HG02885 (cell line): ENCODE measurements around the gene EPN1.

ENCODE experiments used
- ATAC-seq: cut with Tn5 transposase; IDR thresholded peaks from one replicate; pipeline ENCODE4 v1.9.1; 2021; ENCODE audit warnings: mild to moderate bottlenecking; ENCODE audit not compliant: unreplicated experiment, poor library complexity

The EPN1 gene

DNA sequence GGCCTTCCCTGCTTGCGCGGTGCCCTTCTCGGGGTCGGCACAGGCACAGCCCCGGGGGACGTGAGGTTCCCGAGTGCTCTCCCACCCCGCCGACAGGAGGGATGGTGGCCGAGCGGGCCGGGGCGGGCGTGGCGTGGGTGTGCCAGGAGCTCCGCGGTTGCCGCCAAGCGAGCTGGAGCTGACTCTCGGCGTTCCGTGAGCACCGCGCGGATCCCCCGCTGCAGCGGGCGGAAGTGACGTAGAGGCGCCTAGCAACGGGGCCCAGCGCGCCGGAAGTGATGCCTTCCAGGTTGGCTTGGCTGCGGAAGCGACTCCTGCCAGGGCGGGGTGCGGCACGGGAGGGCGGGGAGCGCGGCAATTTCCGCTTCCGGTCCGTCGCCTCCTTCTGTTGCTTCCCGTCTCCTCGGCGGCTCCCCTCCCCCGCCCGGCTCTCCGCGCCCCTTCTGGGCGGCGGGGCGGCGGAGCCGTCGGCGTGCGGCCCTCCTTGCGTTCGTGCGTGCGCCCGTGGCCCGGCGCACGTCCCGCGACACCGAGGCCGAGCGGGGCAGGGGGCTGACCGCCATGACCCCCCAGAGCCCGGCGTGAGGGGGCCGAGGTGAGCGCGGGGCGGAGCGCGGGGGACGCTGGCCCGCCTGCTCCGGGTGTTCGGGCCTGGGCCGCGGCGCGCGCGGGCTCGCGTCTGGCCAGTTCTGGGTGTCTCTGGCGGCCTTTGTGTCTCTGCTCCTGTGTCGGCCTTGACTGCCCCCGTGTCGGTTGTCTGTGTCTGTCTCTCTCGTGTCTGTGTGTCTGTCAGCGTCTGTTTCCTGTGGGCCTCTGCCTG is at the start of gene EPN1:
EPN1 (plus strand) TSS at position 386 of the 820 bp plus-strand sequence. CDS start 3,402 bp downstream, outside the sequence.
- ATAC-seq, result peak; percentile 72

- ATAC-seq, result no peak
These were observed 48.7 kb upstream of the EPN1 start for GRCh38 chr19:55626350-55626749.

DNA sequence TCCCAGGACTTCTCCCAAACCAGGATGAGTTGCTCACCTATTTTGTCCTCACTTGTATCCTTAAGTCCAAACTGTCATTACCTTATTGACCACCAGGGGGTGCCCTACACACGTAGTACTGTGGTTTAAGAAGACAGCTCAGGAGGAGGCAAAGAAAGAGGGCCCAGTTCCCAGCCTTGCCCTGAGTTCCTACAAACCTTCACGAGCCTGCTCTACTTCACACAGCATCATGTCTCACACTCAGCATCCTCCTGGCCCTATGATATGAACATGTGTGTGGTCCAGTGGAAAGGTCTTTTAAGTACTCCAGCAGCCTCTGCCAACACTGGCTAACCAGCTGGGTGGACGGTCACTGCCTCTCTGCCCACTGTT is 42.6 kb upstream of the EPN1 start:
- ATAC-seq, result peak; percentile 37

DNA sequence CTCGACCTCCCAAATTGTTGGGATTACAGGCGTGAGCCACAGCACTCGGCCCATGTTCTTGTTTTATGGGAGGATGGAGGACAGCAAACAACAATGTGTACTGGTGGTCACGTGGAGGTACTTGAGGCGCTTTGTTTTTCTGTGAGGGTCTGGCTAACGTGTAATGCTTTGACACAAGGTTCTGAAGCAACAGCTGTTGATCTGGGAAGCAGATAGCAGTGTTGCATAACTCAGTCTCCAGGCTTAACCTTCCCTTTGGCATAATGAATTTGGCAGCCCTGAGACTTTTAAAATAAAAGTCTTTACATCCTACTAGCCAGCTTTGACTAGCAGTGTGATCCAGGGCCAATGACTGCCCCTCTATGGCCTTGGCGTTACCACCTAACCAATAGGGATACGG is 41.2 kb upstream of the EPN1 start:
- ATAC-seq, result no peak

GRCh38 chr19:55635334-55635717 is 39.7 kb upstream of the EPN1 start:
- no peak for ATAC-seq

DNA sequence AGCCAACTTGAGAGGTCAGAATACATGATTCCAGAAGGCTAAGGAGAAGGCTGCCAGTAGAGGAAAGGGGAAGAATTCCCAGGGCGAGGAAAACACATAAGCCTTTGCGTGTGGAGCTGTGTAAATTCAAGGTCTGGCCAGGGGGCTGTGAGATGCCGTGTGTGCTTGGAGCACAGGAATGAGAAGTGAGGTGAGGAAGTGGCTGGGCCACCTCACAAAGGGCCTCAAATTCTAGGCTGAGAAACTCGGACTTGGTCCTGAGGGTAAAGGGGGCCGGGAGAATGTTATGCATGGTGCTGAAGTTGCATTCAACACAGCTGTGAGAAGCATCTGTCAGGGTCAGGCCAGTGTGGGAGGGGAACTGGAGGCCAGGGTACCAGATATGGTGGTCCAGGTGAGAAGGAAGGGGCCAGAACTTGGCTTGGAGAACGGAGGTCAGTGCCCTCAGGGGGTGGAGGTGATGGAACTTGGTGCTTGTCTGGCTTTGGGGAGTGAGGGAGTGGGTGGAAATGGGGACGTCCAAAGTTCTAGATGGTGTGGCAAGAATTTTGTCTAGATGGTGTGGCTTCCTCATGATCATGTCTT is 39.1 kb upstream of the EPN1 start:
- no peak for ATAC-seq

DNA sequence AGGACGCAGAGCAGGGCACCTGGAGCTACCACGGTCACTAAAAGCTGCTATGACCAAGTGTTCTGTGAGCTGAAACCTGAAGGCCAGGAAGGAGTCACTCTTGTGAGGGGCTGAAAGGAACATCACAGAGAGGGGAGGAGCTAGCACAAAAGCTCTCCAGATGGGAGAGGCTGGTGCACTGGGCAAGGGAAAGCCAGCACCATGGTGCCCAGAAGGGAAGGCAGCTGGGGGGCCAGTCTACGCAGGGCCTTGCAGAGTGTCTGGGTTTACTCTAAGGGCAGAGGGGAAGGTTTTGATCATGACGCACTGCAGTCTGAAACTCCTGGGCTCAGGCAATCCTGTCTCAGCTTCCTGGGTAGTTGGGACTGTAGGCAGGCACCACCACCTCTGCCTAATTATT is 38.3 kb upstream of the EPN1 start:
- no peak for ATAC-seq

DNA sequence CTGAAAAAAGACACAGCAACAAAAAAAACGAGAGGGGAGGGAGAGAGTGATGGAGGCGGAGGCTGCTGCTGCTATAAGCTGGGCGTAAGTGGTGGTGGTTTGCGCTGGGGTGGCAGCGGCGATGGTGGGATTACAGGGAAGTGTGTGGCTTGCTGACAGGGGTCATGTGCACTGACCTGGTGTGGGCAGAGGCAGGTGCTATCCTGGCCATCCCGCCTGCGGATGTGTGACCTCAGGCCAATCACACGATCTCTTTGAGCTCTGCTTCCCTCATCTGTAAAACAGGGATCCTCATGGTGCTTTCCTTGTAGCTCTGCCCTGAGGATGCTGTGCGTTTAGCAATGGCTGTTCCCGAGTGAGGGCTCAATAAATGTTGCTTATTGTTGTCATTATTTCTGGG is 37.5 kb upstream of the EPN1 start:
- no peak for ATAC-seq

GRCh38 chr19:55638864-55639359 is 36.1 kb upstream of the EPN1 start:
- no peak for ATAC-seq

DNA sequence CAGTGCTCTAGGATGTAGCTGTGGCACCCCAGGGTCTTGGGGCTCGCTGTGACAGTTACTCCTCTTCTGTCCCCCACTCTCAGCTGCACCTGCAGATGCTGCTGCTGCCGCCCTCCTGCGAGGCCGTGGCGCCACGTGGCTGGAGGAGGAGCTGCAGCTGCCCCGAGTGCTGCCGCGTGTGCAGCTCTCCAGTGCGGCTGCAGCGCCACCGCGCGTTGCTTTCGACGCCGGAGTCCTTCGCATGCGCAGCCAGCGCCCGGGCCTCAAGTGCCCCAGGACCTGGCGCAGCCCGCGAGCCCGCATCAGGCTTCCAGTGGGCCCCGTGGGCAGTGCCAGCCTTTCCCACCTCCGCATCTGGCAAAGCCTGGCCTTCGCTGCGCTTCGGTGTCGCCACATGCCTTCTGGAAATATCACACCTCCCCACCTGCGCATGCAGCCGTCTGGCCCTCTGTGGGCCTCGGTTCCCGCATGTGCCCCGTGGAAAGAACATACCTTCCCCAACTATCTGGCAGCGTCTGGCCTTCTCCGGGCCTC is 34.9 kb upstream of the EPN1 start:
- ATAC-seq, result no peak

- ATAC-seq, result peak; percentile 40
These were observed 34.2 kb upstream of the EPN1 start, which contains the start of gene ZNF580 for GRCh38 chr19:55640577-55641425. Gene ZNF580, plus strand, starts transcription at chr19:55641002. Its CDS starts 1,507 bp downstream, at chr19:55642509.

GRCh38 chr19:55641426-55642152 is 33.4 kb upstream of the EPN1 start:
- no peak for ATAC-seq

GRCh38 chr19:55642153-55643002 is 32.6 kb upstream of the EPN1 start:
- ATAC-seq, result no peak

DNA sequence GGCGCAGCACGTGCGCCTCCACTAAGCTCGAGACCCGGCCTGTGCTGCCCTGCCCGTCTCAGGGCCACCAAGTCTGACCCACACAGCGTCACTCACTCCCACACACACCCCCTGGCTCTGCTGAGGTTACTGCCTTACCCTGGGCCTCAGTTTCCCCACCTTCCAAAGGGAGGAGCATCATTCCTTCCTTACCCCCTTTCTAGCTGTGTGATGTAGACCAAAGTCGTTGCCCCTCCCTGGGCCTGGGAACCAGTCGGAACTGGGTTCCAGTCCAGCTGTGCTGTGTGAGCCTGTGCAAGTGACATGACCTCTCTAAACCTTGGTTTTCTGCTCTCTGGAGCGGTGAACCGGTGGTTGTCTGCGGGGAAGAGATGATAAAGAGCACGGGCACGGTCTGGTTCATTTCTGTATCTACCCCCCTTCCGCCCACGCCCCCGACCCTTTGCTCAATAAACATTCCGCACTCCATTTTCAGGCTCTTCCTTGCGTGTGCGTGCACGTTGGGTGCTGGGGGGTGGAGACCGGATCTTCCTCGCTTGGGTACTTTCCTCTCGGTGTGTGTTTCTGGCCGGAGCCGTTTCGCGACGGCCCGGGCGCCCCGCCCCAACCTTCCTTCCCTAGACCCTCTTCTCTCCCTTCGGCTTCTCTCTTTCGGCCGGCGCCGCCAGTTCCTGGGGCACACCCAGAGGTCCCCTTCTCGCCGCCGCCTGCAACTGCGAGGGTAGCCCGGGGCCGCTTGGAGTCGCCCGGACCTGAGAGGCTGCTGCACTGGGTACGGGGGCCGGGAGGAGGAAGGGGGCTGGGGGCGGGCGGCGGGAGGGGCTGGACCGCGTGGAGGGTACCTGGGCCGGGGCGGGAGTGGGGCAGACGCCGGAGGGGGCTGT is 31.8 kb upstream of the EPN1 start, which contains the start of gene ZNF581:
ZNF581 (plus strand) TSS at position 647 of the 884 bp plus-strand sequence. CDS start 923 bp downstream, outside the sequence.
- no peak for ATAC-seq

DNA sequence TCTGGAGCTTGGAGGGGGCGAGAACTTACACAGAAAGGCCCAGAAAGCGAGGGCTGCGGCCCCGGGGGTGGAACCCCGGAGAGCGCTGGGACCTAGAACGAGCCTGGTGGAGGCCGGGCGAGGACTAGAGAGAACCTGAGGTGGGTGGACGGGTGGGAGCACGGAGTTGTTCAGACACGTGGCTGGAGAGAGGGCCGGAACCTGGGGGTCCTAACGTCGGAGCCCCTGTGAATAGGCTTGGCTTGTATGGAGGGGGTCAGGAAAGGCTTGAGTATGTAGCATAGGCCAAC is 31.2 kb upstream of the EPN1 start:
- ATAC-seq, result no peak

GRCh38 chr19:55644191-55644833 is 30.7 kb upstream of the EPN1 start:
- ATAC-seq, result no peak

GRCh38 chr19:55644842-55645511 is 30.0 kb upstream of the EPN1 start:
- ATAC-seq, result no peak
